NOMO-1 treated with dmso at 0.1 percent for 144 hours (cell line): ENCODE measurements around the gene TFF2.

ENCODE experiments used
- DNase-seq: peaks from one replicate; lab custom pipeline; 2025; ENCODE audit not compliant: unreplicated experiment; lab: John Stamatoyannopoulos, UW

Gene TFF2

DNA sequence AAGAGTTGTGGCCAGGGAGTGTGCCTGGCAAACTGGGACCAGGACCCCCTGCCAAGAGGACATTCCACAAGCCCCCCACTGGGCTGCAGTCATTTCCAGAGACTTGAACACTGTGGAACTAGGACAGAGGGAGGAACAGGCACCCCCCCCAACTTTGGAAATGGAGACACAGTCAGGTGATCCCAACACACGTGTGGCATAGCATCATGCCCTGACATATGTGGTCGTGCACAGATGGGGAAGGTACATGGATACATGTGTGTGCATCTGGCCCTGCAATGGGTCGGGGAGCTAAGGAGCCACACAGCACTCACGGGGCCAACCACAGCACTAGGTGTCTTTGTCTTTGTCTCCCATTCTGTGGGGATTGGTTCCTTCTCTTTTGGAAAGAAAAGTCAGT, 28.9 kb downstream of the TFF2 start:
- DNase-seq: no peak

DNA sequence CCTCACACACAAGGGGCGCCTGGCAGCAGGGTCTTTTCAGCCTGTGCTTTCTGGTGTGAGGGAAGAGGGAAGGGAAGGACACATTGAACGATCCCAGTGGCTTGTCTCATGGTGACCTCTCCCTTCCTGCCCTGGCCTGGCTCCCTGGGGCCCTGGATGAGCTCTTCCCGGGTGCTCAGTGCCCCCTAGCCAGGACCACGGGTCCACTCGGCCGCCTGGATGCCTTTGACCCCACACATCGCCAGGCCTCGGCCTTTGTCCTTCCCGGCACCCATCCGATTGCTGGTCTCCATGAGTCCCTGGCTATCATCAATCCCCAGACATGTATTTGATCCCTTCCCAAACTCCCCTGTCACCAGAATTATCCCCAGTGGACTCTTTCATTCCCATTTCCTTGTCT, 29.6 kb downstream of the TFF2 start:
- no peak for DNase-seq

DNA sequence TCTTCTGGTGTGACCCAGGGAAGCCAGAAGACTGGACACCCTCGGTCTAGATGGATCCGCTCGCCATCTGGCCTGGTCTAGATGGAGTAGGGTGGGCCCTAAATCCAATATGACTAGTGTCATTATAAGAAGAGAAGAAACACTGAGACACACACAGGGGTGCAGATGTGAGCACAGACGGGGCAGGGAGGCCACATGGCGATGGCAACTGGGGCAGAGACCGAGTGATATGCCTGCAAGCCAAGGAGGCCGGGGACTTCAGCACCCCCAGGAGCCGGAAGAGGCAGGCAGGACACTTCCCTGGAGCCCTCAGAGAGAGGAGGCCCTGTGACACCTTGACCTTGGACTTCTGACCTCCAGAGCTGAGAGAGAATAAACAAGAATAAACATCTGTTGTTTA, 30.0 kb downstream of the TFF2 start:
- DNase-seq: no peak

DNA sequence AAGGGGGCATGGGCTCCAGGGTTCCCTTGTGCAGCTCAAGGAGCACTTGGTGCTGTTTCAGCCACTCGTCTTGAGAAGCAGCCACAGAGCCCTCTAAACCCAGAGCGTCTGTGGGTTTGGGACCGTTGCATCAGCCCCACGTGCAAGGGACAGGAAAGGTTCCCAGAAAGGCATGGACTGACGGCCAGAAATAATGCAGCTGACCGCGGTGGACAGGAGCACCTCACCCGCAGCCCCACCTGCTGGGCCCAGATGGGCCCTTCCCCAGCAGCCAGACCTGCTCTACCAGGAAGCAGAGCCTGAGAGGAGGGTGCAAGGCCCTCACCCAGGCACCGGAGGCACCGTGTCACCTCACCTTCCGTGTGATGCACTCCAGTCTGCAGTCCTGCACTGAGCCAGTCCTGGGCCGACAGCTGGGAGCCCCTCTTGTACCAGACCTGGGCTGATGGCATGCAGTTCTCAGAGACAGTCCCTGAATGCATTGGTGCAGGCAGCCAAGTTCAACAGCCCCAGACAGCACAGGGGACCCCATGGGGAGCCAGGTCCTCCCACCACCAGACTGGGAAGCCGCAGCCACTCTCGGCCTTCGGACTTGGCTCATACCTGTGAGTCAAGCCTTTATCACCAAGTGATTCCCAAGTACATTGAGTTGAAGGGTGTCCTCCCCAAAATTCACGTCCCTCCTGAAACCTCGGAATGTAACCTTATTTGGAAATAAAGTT, 30.8 kb downstream of the TFF2 start:
- DNase-seq: no peak

DNA sequence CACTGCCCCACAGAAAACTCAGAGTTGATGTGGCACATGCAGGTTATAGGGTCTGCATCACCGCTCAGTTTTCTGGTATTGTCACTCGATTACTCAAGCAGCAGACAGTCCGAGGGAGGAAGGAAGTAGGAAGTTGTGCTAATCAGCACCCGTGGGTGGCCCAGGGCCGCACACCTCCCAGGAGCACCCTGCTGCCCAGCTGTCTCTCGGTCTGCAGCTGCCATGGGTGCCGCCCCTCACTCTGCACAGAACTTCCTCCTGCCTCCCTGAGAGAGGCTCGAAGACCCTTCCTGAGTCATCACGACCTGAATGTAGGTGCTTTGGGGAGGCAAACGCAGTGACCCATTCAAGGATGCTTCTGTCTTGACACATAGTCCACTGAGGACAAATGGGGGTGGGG, 31.4 kb downstream of the TFF2 start:
- no peak for DNase-seq

DNA sequence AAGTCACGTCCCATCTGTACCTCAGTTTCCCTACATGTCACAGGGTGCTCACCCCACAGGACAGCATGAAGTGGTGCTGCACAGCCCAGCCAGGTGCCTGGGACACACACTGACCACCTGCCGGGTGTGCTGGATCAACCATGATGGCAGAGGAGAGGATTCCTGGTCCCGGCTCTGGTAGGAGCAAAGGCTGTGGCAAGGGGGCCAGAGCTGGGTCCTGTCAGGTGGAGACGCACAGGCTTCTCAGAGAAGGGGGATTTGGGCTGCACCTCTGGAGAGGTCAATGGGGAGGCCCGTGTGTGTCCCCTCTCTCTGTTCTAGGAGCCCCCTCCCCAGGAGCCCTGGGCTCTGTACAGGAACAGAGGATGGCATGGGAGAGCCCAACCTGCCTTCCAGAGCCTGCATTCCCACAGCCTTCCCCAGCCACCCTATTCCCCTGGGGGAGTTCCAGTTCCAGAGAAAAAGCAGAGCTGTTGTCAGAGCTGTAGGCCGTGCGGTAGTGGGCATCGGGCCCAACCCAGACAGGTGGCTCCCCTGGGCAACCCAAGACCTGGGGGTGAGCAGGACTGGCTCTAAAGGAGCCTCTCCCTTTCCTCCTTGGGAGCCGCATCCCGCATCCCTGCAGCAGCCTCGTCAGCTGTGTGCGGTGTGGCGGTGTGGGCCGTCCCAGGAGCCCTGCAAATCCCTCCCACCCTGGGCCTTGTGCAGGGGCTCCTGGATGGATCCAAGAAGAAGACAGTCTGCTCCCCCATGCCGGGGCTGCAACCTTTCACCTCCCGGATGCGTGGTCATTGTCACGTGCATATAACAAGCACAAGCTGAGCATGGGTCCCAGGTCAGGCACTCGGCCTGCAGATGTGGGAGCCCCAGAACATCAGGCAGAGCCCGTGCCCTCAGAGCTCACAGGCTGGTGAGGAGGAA, 32.7 kb downstream of the TFF2 start:
- DNase-seq: no peak

DNA sequence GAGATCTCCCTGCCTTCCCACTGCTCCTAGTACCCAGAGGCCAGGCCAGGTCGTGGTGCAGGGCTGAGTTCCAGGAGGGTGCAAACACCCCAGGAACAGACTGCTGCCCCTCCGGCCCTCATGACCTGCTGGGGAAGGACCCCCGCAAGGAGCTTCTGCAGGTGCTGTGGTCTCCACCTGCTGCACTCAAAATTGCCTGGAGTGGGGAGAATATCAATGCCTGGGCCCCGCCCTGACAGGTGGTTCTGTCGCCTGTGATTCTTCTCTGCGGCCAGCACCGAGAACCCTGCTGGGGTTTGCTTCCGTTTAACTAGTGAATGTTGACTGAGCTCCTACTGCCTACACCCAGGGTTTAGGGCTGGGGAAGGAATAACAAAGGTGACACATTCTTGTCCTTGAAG, 33.5 kb downstream of the TFF2 start:
- DNase-seq: no peak

DNA sequence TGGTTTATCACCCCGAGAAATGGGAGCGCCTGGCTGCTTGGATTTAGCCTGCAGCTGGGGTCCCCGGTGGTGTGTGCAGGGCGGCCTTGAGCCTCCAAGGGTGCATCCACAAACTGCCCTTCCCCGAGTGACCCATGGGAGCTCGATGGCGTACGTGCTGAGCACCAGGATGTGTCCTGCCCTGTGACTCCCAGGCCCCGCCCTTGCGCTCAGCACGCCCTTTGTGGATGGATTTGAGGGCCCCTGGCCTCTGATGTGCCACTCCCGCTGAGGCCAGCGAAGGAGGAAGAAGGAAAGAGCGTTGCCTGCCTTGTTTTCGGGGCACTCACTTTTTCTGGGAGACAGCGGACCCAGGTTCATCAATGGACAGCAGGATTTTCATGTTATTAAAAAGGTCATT, 33.9 kb downstream of the TFF2 start:
- no peak for DNase-seq

DNA sequence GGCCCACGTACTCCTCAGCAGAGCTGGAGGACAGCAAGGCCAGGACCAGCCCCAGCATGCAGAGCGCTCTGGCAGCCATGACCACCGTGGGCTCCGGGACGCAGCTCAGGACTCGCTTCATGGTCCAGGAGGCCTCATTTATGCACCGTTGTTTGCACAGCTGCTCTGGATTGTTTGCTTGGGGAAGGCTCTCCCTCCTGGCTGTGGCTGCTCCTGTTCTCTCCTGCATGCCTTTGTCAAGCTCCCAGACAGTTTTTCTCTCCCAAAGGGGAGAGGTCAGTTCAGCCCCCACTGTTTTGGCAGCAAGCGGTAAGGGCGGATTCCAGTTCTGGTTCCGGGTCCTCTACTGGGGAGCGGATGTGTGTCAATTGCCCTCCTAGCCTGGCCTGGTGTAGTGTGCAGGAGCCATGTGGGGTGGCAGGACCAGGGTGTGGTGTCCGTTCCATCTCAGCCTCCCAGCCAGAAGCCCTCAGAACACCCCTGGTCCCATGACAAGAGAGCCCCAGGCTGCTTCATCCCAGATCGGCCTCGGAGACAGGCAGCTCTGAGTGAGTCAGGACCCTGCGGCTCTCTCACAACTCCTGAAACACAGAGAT, 35.4 kb downstream of the TFF2 start, which contains the start of gene TFF3:
Gene TFF3, minus strand, starts transcription at position 114 of the 596 bp plus-strand sequence. Its CDS starts 35 bp downstream, at position 79.
- DNase-seq: no peak

DNA sequence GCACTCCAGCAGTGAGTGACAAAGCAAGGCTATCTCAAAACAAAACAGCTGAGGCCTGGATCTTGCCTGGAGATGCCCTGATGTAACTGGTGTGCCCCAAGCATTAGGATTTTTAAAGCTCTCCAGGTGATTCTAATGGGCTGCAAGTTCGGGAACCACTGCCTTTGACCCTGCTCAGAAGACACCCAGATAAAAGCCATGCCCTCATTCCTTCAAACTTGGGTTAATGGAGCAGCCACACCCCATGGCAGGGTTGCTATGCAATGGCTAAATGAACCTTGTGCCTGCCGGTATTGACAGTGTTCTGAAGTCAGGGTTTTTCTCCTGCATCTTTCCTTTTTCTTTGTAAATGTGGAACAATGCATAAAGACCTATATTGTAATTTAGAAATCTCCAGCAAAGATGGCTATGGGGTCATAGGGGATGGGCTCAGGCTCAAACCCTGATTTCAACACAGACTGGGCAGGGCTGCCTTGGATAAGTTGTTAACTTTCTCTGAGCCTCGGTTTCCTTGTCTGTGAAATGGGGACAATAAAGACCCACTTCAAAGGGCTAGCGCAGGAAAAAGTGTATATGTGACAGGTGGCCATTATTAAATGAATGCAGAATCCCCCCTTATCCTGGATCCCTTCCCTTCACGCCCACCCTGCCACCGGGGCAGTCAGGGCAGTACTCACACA, 36.0 kb downstream of the TFF2 start:
- DNase-seq: no peak

DNA sequence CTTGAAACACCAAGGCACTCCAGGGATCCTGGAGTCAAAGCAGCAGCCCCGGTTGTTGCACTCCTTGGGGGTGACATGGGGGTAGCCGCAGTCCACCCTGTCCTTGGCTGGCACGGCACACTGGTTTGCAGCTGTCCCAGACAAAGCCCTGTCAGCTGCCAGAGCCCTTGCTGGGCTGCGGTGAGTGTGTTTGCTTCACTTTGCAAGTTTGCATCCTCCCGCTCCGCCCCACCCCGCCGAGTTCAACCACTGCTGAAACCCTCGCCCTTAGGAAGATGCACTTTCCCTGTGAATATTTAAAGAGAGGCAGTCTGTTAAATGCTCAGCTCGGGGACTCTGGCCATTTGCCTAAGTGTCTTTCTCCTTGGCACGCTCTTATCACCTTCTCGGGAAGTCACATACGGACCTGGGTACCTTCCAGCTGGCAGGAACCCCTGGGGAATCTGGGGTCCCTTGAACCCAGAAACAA, 37.3 kb downstream of the TFF2 start:
- no peak for DNase-seq

DNA sequence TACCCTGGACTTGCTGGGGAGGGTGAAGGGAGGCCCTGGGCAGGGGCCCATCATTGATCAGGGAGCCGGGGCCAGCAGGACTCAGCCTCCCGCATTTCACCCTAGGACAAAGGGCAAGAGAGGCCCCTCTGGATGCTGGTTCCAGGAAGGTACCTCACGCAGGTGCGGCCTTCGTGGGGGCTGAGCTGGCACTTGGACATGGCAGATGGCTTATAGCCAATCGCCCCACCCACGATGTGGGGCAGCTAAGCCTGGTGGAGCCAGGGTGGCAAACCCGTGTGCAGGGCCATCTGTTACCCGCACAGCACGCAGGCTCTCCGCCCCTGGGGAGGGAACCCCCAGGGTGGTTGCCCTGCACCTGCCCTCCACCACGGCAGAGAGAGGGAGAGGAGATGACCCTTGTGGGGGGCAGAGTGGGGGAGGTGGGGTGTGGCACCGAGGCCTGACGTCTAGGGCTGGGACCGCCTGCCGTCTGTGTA, 38.1 kb downstream of the TFF2 start:
- no peak for DNase-seq

DNA sequence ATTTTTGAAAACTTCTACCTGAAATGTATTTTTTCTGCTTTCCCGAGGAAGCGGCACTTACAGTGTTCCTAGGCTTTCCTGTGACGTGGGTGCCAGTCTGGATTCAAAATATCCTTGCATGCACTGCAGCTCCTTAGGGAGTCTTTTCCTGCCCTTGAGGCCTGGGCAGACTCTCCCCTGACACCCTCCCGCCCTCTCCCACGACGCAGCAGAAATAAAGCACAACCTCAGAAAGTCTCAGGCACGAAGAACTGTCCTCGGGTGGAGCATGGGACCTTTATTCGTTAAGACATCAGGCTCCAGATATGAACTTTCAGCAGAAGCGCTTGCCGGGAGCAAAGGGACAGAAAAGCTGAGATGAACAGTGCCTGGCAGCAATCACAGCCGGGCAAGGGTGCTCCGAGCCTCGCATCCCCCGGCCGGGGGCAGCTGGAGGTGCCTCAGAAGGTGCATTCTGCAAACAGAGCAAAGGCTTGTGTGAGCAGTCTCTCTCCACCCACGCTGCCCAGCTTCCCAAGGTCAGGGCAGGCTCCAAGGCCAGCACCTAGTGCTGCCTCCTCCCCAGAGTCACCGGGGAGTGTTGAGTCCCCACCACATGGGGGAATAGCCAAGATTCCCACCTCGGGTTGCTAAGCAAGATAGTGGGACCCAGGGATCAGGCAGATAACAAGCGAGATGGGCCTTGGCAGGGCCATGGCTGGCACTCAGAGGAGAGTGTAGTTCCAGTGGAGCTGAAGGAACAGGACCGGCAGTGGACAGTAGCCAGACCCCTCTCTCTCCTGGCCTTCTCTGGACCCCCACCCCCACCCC, 38.8 kb downstream of the TFF2 start:
- DNase-seq: no peak

DNA sequence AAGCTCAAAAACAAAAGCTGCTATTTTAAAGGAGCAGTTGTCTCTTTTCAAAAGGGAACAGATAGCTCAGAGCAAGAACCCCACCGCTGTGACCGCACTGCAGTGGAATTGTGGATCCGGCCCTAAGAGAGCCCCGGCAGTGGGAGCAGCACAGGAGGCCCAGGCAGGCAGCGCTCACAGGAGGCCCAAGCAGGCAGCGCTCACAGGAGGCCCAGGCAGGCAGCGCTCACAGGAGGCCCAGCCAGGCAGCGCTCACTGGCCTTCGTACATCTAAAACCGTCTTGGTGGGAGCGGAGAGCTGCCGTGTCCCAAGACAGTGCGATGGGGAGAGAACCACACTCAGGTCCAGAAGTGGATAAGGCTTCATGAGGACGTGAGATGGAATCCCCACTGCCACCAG, 39.6 kb downstream of the TFF2 start:
- no peak for DNase-seq

DNA sequence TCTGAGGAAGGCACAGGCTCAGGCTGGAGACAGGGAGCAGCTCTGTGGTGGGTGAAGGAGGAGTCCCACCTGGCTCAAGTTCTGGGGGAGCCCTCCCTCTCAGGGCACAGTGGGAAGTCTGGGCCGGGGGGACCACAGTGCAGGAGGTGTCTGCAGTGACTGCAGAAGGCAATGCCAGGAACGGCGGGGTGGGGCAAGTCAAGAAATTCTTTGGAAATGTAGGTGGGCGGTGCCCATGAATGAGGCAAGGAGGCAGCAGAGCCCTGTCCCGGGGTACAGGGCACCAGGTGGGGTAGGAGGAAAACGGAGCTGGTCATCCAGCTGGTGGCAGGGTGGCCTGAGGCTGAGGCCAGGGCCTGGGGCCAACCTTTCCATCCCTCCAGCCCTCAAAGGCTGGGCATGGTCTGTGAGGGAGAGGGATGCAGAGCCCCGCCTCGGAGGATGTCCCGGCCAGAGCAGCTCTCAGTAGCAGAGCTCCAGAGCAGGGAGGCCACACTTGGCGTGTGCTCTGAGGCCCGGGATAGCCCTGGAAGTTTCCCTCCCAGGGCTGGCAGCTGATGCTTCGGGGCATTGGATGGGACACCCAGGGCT, 40.3 kb downstream of the TFF2 start:
- no peak for DNase-seq

DNA sequence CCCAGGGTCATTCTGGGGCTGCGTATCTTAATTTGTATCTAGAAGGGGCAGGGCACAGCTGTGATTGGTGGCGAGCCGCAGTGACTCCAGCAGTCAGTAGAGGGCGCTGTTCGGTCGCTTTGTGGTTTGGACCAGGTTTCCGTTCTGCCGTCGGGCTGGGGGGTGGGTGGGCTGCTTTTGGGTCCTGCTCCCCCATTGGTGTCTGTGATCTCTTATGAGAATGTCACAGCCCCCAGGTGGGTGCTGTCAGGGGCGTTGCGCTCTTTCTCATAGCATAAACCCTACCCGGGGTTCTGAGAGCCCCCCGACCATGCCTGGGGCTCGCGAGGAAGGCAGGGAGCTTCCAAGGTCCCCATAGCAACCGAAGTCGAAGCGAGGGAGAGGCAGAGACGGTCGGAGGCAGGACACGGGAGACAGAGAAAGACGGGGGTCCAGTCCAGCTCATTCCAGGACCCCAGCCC, 41.0 kb downstream of the TFF2 start:
- no peak for DNase-seq

DNA sequence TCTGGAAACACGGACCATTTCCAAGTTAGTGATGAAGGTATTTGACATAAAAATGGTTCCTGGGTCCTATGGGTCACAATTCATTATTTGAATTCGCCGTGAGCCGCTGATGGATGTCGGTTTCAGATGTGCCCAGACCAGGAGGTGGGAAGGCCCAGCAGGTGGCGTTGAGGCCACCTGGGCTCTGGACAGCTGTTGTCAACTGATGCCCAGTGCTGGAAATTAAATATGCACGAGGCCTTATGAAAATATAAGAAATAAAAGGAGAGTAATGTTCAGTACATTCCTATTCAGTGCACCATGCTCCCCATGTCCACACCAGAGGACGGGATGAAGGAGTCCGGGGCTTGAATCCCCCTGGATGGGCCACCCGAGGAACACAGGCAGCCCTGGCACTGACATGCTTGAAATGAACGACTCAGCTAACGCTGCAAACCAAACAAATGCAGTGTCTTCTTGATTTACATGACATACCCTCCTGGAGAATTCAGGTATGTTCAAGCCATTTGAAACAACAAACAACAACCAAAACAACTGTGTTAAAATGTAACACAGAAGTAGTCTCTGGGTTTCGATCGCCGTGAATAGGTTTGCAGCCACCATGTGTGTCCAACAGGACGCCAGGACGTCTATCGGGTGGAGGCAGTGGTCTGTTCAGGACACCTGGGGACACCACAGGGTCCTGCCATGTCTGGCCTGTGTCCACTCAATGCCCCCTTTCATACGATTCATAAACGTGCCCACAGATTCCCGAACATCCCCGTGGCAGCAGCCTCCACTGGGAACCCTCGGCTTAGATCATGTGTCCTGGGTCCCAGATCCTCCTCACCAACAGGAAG, 41.7 kb downstream of the TFF2 start:
- no peak for DNase-seq

DNA sequence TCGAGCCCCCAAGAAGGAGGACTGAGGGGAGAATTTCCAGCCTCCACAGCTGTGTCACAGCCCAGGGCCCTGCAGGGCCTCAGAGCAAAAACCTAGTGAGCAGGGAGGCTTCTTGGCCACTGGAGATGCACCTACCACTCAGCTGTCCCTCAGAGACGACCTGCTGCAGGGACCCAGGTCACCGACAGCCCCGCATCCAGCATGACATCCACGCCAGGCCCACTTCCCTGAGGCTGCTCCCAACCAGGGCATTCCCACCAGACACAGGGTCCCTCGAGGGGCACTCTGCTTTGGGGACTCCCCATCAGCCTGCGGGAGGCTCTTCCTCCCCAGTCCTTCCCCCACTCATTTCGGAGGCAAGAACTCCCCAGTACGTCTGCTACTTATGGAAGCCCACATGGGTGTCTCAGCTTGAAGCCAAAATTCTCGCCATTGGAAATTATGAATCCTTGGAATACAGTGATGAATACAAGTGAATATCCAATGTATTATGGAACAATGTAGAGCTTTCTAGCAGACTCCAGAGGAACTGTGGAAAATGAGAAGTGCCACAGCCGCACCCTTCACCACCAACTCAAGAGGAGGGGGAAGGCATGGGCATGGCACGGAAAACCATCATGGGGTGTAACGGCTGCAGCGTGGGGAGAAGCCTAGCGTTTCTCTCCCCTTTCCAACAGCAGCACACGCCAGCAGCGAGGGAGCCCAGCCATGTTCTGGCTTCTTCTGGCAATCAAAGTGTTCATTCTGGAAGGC, 42.5 kb downstream of the TFF2 start:
- no peak for DNase-seq
